WTC11 (cell line): ENCODE results near the gene RAB10. TPM values are rescaled to one million over a fixed set of nuclear protein-coding genes. Genes with fewer than 3 reads are reported as not detected.

ENCODE experiments used
- ATAC-seq: fragments of 200-7000 bp; cut with Tn5 transposase; 2 replicates; pipeline ENCODE4 v1.10.0; 2021; ENCODE audit warnings: mild to moderate bottlenecking, moderate library complexity
- CTCF ChIA-PET: fragments of 300-600 bp; sonication (Branson Sonifier 250); formaldehyde crosslinking; loops from one replicate; lab custom pipeline; 2021; ENCODE audit warnings: antibody characterized with exemption; lab: Charles Lee
- POLR2A ChIA-PET: fragments of 350-600 bp; sonication (Branson Sonifier 250); formaldehyde crosslinking; loops from one replicate; lab custom pipeline; 2021; ENCODE audit warnings: antibody characterized with exemption; lab: Charles Lee
- DNase-seq: peaks from one replicate; pipeline ENCODE4 v3.0.0; 2021; ENCODE audit warnings: low spot score
- H3K27ac Mint-ChIP-seq: 2 replicates; pipeline ENCODE4 v1.8.0; 2021; ENCODE audit warnings: mixed read lengths
- H3K27me3 Mint-ChIP-seq: 2 replicates; pipeline ENCODE4 v1.8.0; 2021; ENCODE audit warnings: low read depth, mild to moderate bottlenecking, moderate library complexity, mixed read lengths
- H3K36me3 Mint-ChIP-seq: 2 replicates; pipeline ENCODE4 v1.8.0; 2021; ENCODE audit warnings: mixed read lengths
- H3K4me1 Mint-ChIP-seq: 2 replicates; pipeline ENCODE4 v1.8.0; 2022; ENCODE audit warnings: mixed read lengths
- H3K4me3 Mint-ChIP-seq: 2 replicates; pipeline ENCODE4 v1.8.0; 2021; ENCODE audit warnings: mild to moderate bottlenecking, moderate library complexity, mixed read lengths
- H3K9me3 Mint-ChIP-seq: 2 replicates; pipeline ENCODE4 v1.8.0; 2021; ENCODE audit warnings: mixed read lengths
- CBFB ChIP-seq: sonication (generic); formaldehyde crosslinking; IDR thresholded peaks from 2 replicates; pipeline ENCODE4 v1.8.1; 2022; ENCODE audit warnings: mild to moderate bottlenecking, low read depth, missing genetic modification reagents
- CREB1 ChIP-seq: sonication (generic); formaldehyde crosslinking; IDR thresholded peaks from 2 replicates; pipeline ENCODE4 v1.8.0; 2023; ENCODE audit warnings: mild to moderate bottlenecking, missing genetic modification reagents
- CREM ChIP-seq: sonication (generic); formaldehyde crosslinking; IDR thresholded peaks from 2 replicates; pipeline ENCODE4 v1.8.1; 2022; ENCODE audit warnings: mild to moderate bottlenecking, missing genetic modification reagents, moderate library complexity
- CTCF ChIP-seq: fragments of 200-600 bp; IDR thresholded peaks from 2 replicates; pipeline ENCODE4 v1.8.0; 2022; ENCODE audit warnings: antibody characterized with exemption
- FOXP1 ChIP-seq: sonication (generic); formaldehyde crosslinking; IDR thresholded peaks from 2 replicates; pipeline ENCODE4 v1.8.0; 2022; ENCODE audit warnings: missing genetic modification reagents, mild to moderate bottlenecking, moderate library complexity, borderline replicate concordance
- GABPB1 ChIP-seq: sonication (generic); formaldehyde crosslinking; IDR thresholded peaks from 2 replicates; pipeline ENCODE4 v1.8.1; 2023; ENCODE audit warnings: mild to moderate bottlenecking, missing genetic modification reagents
- GTF2I ChIP-seq: fragments of 250-450 bp; sonication (Bioruptor Pico); conservative IDR thresholded peaks from 2 replicates; pipeline ENCODE4 v1.4.0; 2021; ENCODE audit warnings: mild to moderate bottlenecking
- JUN ChIP-seq: sonication (generic); formaldehyde crosslinking; IDR thresholded peaks from 2 replicates; pipeline ENCODE4 v1.8.0; 2023; ENCODE audit warnings: mild to moderate bottlenecking, missing genetic modification reagents
- MXD4 ChIP-seq: fragments of 250-450 bp; sonication (Bioruptor Pico); IDR thresholded peaks from 2 replicates; pipeline ENCODE4 v1.8.0; 2021; ENCODE audit warnings: mild to moderate bottlenecking, moderate library complexity, borderline replicate concordance
- SMAD3 ChIP-seq: sonication (generic); formaldehyde crosslinking; IDR thresholded peaks from 2 replicates; pipeline ENCODE4 v1.8.0; 2022; ENCODE audit warnings: missing genetic modification reagents, mild to moderate bottlenecking, borderline replicate concordance
- SMAD4 ChIP-seq: sonication (generic); formaldehyde crosslinking; IDR thresholded peaks from 2 replicates; pipeline ENCODE4 v1.8.0; 2022; ENCODE audit warnings: mild to moderate bottlenecking, missing genetic modification reagents
- TCF7 ChIP-seq: sonication (generic); formaldehyde crosslinking; IDR thresholded peaks from 2 replicates; pipeline ENCODE4 v1.8.0; 2022; ENCODE audit warnings: mild to moderate bottlenecking, low read depth, missing genetic modification reagents, moderate library complexity
- ZNF263 ChIP-seq: sonication (generic); formaldehyde crosslinking; IDR thresholded peaks from 2 replicates; pipeline ENCODE4 v1.8.1; 2022; ENCODE audit warnings: low read depth, mild to moderate bottlenecking, moderate library complexity, missing genetic modification reagents
- ZNF416 ChIP-seq: fragments of 250-450 bp; sonication (Bioruptor Pico); IDR thresholded peaks from 2 replicates; pipeline ENCODE4 v1.9.0; 2021; ENCODE audit warnings: mild to moderate bottlenecking, inconsistent platforms
- ZNF671 ChIP-seq: fragments of 250-450 bp; sonication (Bioruptor Pico); IDR thresholded peaks from 2 replicates; pipeline ENCODE4 v1.8.0; 2021; ENCODE audit warnings: mild to moderate bottlenecking
- total RNA-seq: library from RNA; stranded (reverse); gene quantifications from 3 replicates; pipeline ENCODE4 v1.2.3, GENCODE V29; 2021
- TF ChIP-seq, protein P1 (sequence below): sonication (generic); formaldehyde crosslinking; IDR thresholded peaks from 2 replicates; pipeline ENCODE4 v1.8.1; 2022; ENCODE audit warnings: missing genetic modification reagents, borderline replicate concordance
- TF ChIP-seq, protein P2 (sequence below): fragments of 250-450 bp; sonication (Bioruptor Pico); conservative IDR thresholded peaks from 2 replicates; pipeline ENCODE4 v1.9.0; 2021; ENCODE audit warnings: mild to moderate bottlenecking
- TF ChIP-seq, protein P3 (sequence below): sonication (generic); formaldehyde crosslinking; IDR thresholded peaks from 2 replicates; pipeline ENCODE4 v1.8.1; 2023; ENCODE audit warnings: mild to moderate bottlenecking, missing genetic modification reagents, moderate library complexity
- TF ChIP-seq, protein P4 (sequence below): fragments of 250-450 bp; sonication (Bioruptor Pico); IDR thresholded peaks from 2 replicates; pipeline ENCODE4 v1.8.0; 2021; ENCODE audit warnings: mild to moderate bottlenecking

Gene RAB10
- total RNA-seq, 1 experiment from 2014 or later, result 127 TPM

- no peak overlapping the region for H3K27ac Mint-ChIP-seq
- ChIA-PET CTCF (interaction anchor here (1.0 kb wide), 1 partner anchor 64 kb away, joined by 3 read pairs; no protein-coding TSS in a partner anchor), POLR2A (no interaction called here)
- no peak overlapping the region for H3K4me3 Mint-ChIP-seq
- DNase-seq, result no peak
- H3K4me1 Mint-ChIP-seq, result peaks cover 29% of the 10 kb centered on the region
- TF ChIP-seq CREM (CRISPR knock-in tag) (no peak), ZNF263 (CRISPR knock-in tag) (no peak), ZNF416 (CRISPR knock-in tag) (no peak), CTCF (no peak), GABPB1 (CRISPR knock-in tag) (no peak), MXD4 (CRISPR knock-in tag) (no peak), SMAD4 (no peak), CBFB (CRISPR knock-in tag) (no peak), JUN (CRISPR knock-in tag) (no peak), TCF7 (CRISPR knock-in tag) (no peak), CREB1 (CRISPR knock-in tag) (no peak), FOXP1 (CRISPR knock-in tag) (no peak), ZNF671 (no peak), SMAD3 (CRISPR knock-in tag) (no peak)
- TF ChIP-seq, protein P1, sequence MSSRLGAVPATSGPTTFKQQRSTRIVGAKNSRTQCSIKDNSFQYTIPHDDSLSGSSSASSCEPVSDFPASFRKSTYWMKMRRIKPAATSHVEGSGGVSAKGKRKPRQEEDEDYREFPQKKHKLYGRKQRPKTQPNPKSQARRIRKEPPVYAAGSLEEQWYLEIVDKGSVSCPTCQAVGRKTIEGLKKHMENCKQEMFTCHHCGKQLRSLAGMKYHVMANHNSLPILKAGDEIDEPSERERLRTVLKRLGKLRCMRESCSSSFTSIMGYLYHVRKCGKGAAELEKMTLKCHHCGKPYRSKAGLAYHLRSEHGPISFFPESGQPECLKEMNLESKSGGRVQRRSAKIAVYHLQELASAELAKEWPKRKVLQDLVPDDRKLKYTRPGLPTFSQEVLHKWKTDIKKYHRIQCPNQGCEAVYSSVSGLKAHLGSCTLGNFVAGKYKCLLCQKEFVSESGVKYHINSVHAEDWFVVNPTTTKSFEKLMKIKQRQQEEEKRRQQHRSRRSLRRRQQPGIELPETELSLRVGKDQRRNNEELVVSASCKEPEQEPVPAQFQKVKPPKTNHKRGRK (CRISPR knock-in tag), result no peak
- TF ChIP-seq, protein P2, sequence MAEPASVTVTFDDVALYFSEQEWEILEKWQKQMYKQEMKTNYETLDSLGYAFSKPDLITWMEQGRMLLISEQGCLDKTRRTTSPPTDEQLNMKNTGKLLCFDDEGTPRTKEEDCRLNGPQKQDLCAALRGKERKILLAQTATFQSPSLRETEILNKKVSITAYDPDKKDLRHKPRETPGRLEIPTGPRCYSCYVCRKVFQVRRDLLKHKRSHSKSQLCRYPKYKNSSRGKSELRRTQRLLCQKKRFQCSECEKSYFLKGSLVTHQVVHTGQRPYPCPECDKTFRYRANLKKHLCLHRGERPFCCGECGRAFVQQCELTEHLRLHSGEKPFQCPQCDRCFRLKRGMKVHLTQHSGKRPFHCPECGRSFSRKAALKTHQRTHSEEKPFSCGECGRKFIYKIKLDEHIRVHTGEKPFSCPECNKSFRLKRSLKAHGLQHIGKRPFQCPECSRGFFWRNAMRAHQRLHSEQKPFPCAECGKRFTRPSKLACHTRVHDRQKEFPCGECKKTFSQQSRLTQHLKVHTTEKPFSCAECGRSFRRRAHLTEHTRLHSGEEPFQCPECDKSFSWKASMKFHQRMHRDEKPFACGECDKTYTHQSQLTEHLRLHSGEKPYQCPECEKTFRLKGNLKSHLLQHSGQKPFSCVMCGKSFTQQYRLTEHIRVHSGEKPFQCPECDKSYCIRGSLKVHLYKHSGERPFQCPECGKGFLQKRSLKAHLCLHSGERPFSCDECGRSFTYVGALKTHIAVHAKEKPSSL, result no peak
- ATAC-seq, result no peak
- H3K9me3 Mint-ChIP-seq, result no peaks in the 10 kb centered on the region
- no peaks in the 10 kb centered on the region for H3K27me3 Mint-ChIP-seq
- H3K36me3 Mint-ChIP-seq, result peaks cover 4% of the 10 kb centered on the region
Observed at GRCh38 chr2:26061539-26061938, 27.7 kb downstream of the RAB10 start.

- H3K27me3 Mint-ChIP-seq, result no peaks in the 10 kb centered on the region
- H3K9me3 Mint-ChIP-seq, result no peaks in the 10 kb centered on the region
- CTCF ChIA-PET, result interaction anchor here (1.4 to 2.6 kb wide), 2 partner anchors 23 to 73 kb away, joined by 3 to 11 read pairs; no protein-coding TSS in a partner anchor
- POLR2A ChIA-PET, result no interaction called here
- no peak for TF ChIP-seq FOXP1 (CRISPR knock-in tag)
- peak; percentile 6; the same call in 1 of the 2 replicates for TF ChIP-seq GTF2I (CRISPR knock-in tag)
- peaks cover 33% of the 10 kb centered on the region for H3K4me1 Mint-ChIP-seq
- H3K36me3 Mint-ChIP-seq, result peaks cover 1% of the 10 kb centered on the region
- DNase-seq, result no peak
- H3K27ac Mint-ChIP-seq, result peak overlapping the region; percentile 71; the same call in 1 of the 2 replicates
- no peak for ATAC-seq
- no peak overlapping the region for H3K4me3 Mint-ChIP-seq
Observed at GRCh38 chr2:26064846-26065245, 31.0 kb downstream of the RAB10 start.

DNA sequence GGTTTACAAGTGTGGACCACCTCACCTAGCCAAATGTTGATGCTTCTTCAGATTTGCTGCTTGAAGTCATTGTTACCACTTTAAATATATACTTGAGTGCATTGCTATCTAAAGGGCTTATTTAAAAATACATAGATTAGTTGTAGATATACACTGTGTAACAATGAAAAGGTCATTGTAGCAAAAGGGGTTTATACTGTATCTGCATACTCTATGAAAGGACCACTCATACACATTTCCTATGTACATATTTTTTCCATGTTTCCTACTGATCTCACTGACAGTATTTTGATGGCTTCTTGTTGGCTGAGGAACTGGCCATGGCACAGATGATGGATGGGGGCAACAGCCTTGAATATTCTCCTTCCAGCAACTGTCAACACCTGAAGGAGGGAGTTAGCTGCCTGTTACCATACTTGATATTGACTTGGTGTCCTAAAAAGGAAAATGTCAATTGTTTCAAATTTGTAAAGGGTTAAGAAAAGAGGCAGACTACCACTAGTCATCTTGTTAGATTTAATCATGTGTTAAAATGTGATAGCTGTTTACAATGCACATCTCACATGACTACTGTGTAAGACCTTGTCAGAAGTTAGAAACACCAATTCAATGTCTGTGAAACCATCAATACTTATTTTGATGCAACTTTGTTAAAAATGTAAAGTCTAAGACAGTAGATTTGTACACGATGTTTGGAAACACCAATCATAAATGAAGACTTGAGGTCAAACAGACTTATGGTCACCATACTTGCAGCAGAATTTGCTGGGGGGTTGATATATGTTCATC, 33.5 kb downstream of the RAB10 start:
- H3K9me3 Mint-ChIP-seq, result peaks cover 4% of the 10 kb centered on the region; the same call in 1 of the 2 replicates
- no peak for DNase-seq
- ChIA-PET POLR2A (no interaction called here), CTCF (no interaction called here)
- H3K4me1 Mint-ChIP-seq, result peaks cover 43% of the 10 kb centered on the region
- H3K36me3 Mint-ChIP-seq, result peaks cover 5% of the 10 kb centered on the region
- no peak overlapping the region for H3K4me3 Mint-ChIP-seq
- no peak for ATAC-seq
- no peaks in the 10 kb centered on the region for H3K27me3 Mint-ChIP-seq
- peak overlapping the region; percentile 92 for H3K27ac Mint-ChIP-seq
- TF ChIP-seq, protein P3, sequence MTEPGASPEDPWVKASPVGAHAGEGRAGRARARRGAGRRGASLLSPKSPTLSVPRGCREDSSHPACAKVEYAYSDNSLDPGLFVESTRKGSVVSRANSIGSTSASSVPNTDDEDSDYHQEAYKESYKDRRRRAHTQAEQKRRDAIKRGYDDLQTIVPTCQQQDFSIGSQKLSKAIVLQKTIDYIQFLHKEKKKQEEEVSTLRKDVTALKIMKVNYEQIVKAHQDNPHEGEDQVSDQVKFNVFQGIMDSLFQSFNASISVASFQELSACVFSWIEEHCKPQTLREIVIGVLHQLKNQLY (CRISPR knock-in tag), result no peak
- TF ChIP-seq CREB1 (CRISPR knock-in tag), result no peak
- TF ChIP-seq GABPB1 (CRISPR knock-in tag), result no peak
- TF ChIP-seq, protein P1 (CRISPR knock-in tag), result no peak
- TF ChIP-seq, protein P4, sequence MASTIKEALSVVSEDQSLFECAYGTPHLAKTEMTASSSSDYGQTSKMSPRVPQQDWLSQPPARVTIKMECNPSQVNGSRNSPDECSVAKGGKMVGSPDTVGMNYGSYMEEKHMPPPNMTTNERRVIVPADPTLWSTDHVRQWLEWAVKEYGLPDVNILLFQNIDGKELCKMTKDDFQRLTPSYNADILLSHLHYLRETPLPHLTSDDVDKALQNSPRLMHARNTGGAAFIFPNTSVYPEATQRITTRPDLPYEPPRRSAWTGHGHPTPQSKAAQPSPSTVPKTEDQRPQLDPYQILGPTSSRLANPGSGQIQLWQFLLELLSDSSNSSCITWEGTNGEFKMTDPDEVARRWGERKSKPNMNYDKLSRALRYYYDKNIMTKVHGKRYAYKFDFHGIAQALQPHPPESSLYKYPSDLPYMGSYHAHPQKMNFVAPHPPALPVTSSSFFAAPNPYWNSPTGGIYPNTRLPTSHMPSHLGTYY (CRISPR knock-in tag), result no peak
